HUES6 (cell line): ENCODE results near the gene PLIN1.

Source experiments
- H3K27ac ChIP-seq: 2 replicates; pipeline ENCODE4 v1.7.0; 2013; ENCODE audit warnings: low read depth, mild to moderate bottlenecking, low read length, inconsistent platforms
- H3K27me3 ChIP-seq: 2 replicates; pipeline ENCODE4 v1.6.1; 2013; ENCODE audit warnings: low read length; ENCODE audit not compliant: control insufficient read depth, insufficient read depth
- H3K36me3 ChIP-seq: 2 replicates; pipeline ENCODE4 v1.6.1; 2013; ENCODE audit warnings: low read length; ENCODE audit not compliant: control insufficient read depth, insufficient read depth
- H3K4me1 ChIP-seq: 2 replicates; pipeline ENCODE4 v1.6.1; 2013; ENCODE audit warnings: low read length; ENCODE audit not compliant: control insufficient read depth, insufficient read depth
- H3K4me3 ChIP-seq: 2 replicates; pipeline ENCODE4 v1.5.1; 2013; ENCODE audit warnings: low read depth, low read length
- H3K9ac ChIP-seq: one replicate; pipeline ENCODE4 v1.6.1; 2013; ENCODE audit warnings: mild to moderate bottlenecking, low read length
- H3K9me3 ChIP-seq: 2 replicates; pipeline ENCODE4 v1.6.1; 2013; ENCODE audit warnings: low read depth, low read length; ENCODE audit not compliant: control insufficient read depth, insufficient read depth

The PLIN1 gene

DNA sequence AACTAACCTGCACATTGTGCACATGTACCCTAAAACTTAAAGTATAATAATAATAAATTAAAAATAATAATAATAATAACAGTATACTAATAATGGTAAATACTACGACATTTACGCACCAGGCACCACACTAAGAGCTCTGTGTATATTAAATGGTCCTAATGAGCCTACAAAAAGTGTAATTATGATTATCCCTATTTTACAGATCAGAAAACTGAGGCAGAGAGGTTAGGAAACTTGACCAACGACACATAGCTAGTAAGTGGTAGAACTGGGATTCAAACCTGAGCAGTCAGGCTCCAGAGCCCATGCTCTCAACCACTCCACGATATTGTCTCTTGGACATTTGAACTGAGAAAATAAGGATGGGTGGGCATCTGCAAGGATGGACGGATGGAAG is 38.9 kb downstream of the PLIN1 start:
- no peak overlapping the region for H3K4me3 ChIP-seq

DNA sequence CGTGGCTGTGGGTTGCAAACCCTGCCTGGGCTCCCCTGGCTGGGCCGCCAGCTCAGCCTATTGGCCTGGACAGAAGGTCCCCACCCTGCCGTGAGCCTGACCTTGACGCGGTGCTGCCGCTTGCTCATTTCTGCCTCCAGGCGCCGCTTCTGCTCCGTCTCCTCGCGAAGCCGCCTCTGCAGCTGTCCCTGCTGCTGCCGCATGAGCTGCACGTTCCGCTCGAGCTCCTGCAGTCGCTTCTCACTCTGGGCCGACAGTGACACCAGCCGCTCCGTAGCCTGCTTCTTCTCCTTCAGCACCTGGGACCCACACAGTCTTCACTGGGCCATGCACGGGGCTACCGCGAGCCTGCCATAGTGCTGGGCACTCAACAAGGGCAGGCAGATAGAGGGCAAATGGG is 45.6 kb downstream of the PLIN1 start:
- peaks cover 49% of the 10 kb centered on the region for H3K36me3 ChIP-seq
- no peaks in the 10 kb centered on the region for H3K27me3 ChIP-seq
- H3K27ac ChIP-seq, result no peak overlapping the region
- H3K4me1 ChIP-seq, result no peaks in the 10 kb centered on the region
- H3K4me3 ChIP-seq, result no peak overlapping the region
- peaks cover 10% of the 10 kb centered on the region for H3K9me3 ChIP-seq
- H3K9ac ChIP-seq, result no peak overlapping the region

More for the DNA sequence above, 38.9 kb downstream of the PLIN1 start:
- no peak overlapping the region for H3K9ac ChIP-seq
- no peaks in the 10 kb centered on the region for H3K4me1 ChIP-seq
- no peaks in the 10 kb centered on the region for H3K27me3 ChIP-seq
- H3K36me3 ChIP-seq, result peaks cover 43% of the 10 kb centered on the region
- H3K27ac ChIP-seq, result no peak overlapping the region
- H3K9me3 ChIP-seq, result no peaks in the 10 kb centered on the region

DNA sequence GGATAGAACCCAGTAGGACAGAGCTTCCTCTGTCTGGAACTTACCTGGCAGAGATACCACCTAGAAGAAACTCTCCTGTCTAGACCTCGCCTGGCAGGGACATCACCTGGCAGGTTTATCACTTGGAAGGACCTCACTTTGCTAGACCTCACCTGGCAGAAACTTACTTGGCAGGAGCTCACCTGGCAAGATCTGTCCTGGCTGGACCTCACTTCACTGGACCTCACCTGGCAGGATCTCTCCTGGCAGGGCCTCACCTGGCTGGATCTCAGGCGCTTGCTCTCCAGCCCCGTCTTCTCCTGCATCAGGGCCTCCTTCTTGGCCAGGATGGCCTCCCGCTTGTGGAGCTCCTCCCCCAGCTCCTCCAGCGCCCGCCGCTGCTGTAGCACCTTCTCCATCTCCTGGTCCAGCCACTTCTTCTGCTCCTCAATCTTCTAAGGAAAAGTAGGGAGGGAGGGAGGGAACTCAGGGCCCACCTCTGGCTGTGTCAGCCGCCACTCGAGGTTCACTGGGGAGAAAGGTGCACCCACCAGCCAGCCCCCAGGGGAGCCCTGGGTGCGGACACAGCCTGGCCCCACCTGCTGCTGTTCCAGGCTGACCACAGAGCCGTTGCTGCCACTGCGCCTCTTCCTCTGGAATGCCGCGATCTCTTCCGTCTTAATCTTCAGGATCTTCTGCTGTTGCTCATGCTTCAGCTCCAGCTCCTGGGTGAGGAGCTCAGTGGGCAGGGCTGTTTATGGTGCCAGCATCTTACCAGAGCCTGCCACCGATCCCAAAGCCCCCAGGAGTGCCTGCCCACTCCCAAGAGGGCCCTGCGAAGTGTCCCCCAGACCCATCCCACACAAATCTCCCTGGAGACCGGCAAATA is 46.4 kb downstream of the PLIN1 start:
- H3K4me3 ChIP-seq, result no peak overlapping the region
- no peaks in the 10 kb centered on the region for H3K4me1 ChIP-seq
- no peak overlapping the region for H3K27ac ChIP-seq
- peaks cover 10% of the 10 kb centered on the region for H3K9me3 ChIP-seq
- H3K9ac ChIP-seq, result no peak overlapping the region
- H3K27me3 ChIP-seq, result no peaks in the 10 kb centered on the region
- peaks cover 57% of the 10 kb centered on the region for H3K36me3 ChIP-seq

DNA sequence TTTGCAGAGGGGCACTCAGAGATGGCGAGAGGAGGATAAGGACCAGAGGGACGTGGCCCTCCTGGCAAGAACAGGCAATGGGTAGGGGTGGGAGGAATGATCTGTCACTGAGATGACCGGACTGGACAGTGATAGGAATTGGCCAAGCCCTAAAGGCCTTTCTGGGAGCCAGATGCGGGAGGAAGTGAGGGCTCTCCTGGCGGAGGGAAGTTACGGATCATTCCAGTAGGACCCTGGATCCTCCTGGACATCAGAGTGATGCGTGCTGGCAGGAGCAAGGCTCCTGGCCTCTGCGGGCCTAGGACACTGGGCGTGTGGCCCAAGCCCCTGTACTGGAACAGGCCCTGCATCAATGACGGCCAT is 47.3 kb downstream of the PLIN1 start:
- H3K27me3 ChIP-seq, result no peaks in the 10 kb centered on the region
- peaks cover 66% of the 10 kb centered on the region for H3K36me3 ChIP-seq
- peaks cover 10% of the 10 kb centered on the region for H3K9me3 ChIP-seq
- no peak overlapping the region for H3K4me3 ChIP-seq
- H3K27ac ChIP-seq, result no peak overlapping the region
- no peak overlapping the region for H3K9ac ChIP-seq
- H3K4me1 ChIP-seq, result no peaks in the 10 kb centered on the region

DNA sequence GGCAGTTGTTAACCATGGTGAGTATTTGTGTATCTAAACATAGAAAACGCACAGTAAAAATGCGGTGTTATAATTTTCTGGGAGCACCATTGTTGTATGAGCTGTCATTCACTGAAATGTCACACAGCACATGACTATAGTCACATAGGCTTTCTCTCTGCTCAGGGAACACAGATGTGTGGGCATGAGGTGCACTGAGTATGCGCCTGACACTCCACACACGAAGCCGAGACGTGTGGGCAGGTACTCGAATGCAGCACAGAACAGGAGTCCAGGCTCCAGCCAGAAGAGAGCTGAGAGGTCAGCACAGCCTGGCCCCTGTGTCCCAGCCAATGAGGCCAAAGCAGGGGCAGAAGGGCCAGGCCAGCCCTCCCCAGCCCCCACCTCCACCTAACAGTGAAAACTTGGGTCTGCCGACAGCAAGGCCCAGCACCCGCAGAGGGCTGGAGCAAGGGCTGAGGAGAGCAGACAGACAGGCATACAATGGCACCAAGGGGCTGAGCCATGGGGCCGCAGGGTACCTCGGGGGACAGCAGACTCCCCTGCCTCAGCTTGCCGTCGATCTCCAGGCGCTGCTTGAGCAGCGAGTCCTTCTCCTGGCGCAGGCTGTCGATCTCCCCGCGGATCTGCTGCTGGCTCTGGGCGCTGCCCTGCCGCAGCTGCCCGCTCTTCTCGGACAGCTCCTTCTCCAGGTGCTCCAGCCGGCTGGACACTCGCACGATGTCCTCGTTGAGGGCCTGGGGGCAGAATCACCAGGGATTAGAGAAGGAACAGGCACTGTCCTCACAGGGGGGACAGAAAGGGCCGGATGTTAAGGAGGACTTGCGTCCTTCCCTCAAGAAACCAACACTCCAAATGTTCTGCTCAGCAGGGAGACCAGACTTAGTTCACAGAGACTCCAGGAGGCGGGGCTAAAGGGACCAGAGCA is 47.9 kb downstream of the PLIN1 start:
- Histone ChIP-seq H3K27ac (no peak overlapping the region), H3K4me1 (no peaks in the 10 kb centered on the region), H3K9ac (no peak overlapping the region), H3K36me3 (peaks cover 73% of the 10 kb centered on the region), H3K9me3 (peaks cover 10% of the 10 kb centered on the region), H3K4me3 (no peak overlapping the region), H3K27me3 (no peaks in the 10 kb centered on the region)

DNA sequence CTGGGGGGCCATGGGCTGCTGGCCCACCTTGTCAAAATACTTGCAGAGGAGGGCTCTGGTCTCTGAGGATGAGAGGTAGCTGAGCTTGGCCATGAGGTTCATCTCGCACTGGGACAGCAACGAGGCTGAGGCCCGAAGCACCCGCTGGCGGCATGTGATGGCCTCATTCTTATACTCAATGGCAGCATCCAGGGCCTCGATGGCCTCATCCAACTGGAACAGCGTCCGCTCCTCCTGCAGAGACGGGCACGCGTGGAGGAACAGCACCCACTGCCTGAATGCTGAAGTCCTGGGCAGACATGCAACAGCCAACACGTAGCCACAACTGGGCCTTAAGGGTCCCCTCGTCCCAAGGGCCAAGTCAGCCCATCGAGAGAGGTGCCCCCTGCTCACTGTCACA is 48.9 kb downstream of the PLIN1 start:
- no peak overlapping the region for H3K27ac ChIP-seq

DNA sequence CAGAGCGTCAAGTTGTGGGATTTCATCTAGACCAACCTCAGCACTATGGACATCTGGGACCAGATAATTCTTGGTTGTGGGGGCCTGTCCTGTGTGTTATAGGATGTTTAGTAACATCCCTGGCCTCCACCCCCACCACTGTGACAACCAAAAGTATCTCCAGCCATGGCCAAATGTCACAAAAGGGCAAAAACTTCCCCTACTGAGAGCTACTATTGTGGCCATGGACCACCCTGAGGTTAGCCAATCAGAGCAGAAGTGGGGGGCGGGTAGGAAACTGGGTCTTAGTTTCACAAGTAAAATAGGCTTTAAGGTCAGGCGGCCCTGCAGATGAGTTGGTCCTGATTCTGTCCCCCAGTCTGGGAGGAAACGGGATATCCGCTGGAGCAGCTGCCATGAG is 49.3 kb downstream of the PLIN1 start:
- H3K9me3 ChIP-seq, result peaks cover 10% of the 10 kb centered on the region
- peaks cover 87% of the 10 kb centered on the region for H3K36me3 ChIP-seq
- no peak overlapping the region for H3K27ac ChIP-seq
- no peaks in the 10 kb centered on the region for H3K4me1 ChIP-seq
- no peaks in the 10 kb centered on the region for H3K27me3 ChIP-seq
- no peak overlapping the region for H3K4me3 ChIP-seq
- no peak overlapping the region for H3K9ac ChIP-seq

More for the DNA sequence above, 48.9 kb downstream of the PLIN1 start:
- H3K9ac ChIP-seq, result no peak overlapping the region
- H3K4me1 ChIP-seq, result no peaks in the 10 kb centered on the region
- no peaks in the 10 kb centered on the region for H3K27me3 ChIP-seq
- H3K9me3 ChIP-seq, result peaks cover 10% of the 10 kb centered on the region
- peaks cover 82% of the 10 kb centered on the region for H3K36me3 ChIP-seq
- H3K4me3 ChIP-seq, result no peak overlapping the region

DNA sequence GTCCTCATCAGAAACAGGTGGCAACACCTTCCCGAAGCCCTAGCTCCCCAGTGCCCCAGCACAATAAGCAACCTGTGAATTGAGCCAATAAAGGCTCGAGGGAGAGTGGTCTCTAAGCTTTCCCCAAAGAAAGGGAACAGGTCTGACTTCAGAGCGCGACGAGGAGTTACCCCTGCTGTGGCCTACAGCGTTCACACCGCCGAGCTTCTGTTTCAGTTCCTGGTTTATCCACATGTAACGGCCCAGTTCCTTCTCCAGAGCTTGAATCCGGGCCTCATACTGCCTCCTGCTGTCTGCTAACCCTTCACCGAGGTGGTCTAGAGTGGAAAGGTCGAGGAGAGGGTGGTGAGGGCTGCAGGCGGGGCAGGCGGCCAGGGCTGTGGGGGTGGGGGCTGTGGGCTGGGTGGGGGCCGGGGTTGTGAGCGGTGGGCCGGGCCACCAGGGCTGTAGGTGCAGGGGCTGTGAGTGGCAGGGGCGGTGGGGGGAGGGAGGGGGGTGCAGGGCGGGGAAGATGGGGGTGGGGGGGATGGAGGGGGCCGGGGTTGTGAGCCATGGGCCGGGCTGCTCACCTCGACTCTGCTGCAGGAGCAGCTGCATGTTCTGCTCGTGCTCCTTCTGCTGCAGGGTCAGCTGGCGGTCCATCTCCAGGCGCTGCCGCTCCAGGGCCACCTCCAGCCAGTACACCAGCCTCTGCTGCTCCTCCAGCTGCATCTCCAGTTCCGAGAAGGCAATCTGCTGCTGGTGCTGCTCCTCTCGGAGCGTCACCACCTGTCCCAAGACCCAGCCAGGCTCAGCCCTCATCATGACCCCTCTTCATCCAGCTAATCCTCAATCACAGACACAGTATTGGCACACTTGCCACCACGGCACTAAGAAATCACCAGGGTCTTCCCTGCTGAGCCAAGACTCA is 50.1 kb downstream of the PLIN1 start:
- Histone ChIP-seq H3K4me1 (no peaks in the 10 kb centered on the region), H3K36me3 (peaks cover 94% of the 10 kb centered on the region), H3K9ac (no peak overlapping the region), H3K27me3 (no peaks in the 10 kb centered on the region), H3K4me3 (no peak overlapping the region), H3K27ac (no peak overlapping the region), H3K9me3 (peaks cover 6% of the 10 kb centered on the region)

DNA sequence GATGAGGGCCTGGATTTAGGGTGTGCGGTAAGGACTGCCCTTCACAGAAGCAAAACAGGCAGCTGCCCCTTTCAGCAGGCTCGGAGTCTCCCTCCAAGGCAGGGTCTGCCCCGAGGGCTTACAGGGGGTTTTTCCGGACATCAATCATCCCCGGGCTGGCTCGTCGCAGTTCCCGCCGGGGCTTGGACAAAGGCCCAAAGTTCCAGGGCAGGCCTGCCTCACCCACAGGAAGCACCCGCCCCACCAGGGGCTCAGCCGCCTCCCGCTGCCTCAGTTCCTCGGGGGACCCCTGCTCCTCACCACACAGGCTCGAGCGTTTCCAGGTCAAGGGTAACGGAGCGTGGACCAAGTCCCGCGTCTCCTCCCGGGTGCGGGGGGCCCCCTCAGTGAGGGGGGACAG is 50.9 kb downstream of the PLIN1 start:
- peaks cover 97% of the 10 kb centered on the region for H3K36me3 ChIP-seq
- peaks cover under 1% of the 10 kb centered on the region; the same call in 1 of the 2 replicates for H3K9me3 ChIP-seq
- H3K27ac ChIP-seq, result no peak overlapping the region
- H3K4me1 ChIP-seq, result no peaks in the 10 kb centered on the region
- H3K4me3 ChIP-seq, result no peak overlapping the region
- H3K9ac ChIP-seq, result no peak overlapping the region
- H3K27me3 ChIP-seq, result no peaks in the 10 kb centered on the region

DNA sequence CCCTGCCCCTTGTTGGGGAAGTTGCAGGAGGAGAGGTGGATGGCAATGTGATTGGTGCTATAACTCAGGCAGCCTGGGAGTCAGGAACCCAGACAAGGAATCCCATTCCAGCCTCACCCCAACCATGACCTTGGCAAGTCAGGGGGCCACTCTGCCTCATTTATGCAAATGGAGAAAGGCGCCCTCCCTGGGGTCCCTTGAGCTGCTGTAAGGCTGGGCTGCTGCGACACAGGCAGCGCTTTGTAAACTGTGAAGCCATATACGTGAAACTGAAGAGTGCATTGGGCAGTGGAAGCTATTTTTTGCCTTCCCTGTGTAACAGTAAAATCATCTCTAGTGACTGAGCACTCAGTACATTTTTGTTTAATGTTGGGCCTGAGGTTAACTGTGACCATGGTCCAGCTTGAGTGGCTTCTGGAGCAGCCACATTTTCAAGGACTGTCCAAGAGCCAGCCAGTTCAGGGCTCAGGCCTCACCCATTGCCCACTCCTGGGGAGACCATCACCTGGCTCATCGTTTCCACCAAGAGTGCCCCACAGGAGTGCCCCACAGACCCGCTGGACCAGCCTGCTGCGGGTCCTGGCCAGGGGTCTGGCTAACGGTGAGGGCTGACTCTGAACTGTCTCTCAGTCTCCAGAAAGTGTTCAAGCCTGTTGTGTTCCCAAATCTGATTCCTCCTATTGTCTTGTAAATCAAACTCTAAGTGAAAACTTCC is 51.8 kb downstream of the PLIN1 start:
- H3K27ac ChIP-seq, result no peak overlapping the region
- H3K4me3 ChIP-seq, result no peak overlapping the region
- no peaks in the 10 kb centered on the region for H3K9me3 ChIP-seq
- H3K27me3 ChIP-seq, result no peaks in the 10 kb centered on the region
- no peak overlapping the region for H3K9ac ChIP-seq
- H3K36me3 ChIP-seq, result peaks cover 98% of the 10 kb centered on the region
- H3K4me1 ChIP-seq, result no peaks in the 10 kb centered on the region
